Fibroblast of lung (primary cell): ENCODE measurements around the gene B9D1. TPM values are rescaled to one million over a fixed set of nuclear protein-coding genes. Genes with fewer than 3 reads are reported as not detected.

Source experiments
- DNase-seq, 2 donors: peaks; one replicate each; pipeline versions ENCODE4 v3.0.0 to v3.0.0-alpha.2; 2010; ENCODE audit warnings: low read depth in 2 of 2
- H2AFZ ChIP-seq: 2 replicates; pipeline ENCODE4 v1.5.1; 2012; ENCODE audit warnings: low read length, control low read depth, inconsistent platforms
- H3K27ac ChIP-seq: 2 replicates; pipeline ENCODE4 v1.5.1; 2011; ENCODE audit warnings: low read length, control low read depth; ENCODE audit not compliant: insufficient read depth
- H3K27me3 ChIP-seq: 2 replicates; pipeline ENCODE4 v1.5.1; 2011; ENCODE audit warnings: mild to moderate bottlenecking, low read length; ENCODE audit not compliant: control insufficient read depth, insufficient read depth
- H3K36me3 ChIP-seq: 2 replicates; pipeline ENCODE4 v1.5.1; 2011; ENCODE audit warnings: low read length; ENCODE audit not compliant: control insufficient read depth, insufficient read depth
- H3K4me1 ChIP-seq: 2 replicates; pipeline ENCODE4 v1.5.1; 2011; ENCODE audit warnings: low read length; ENCODE audit not compliant: control insufficient read depth, insufficient read depth; ENCODE audit errors: extremely low read depth
- H3K4me2 ChIP-seq: 2 replicates; pipeline ENCODE4 v1.5.1; 2011; ENCODE audit warnings: low read length, control low read depth; ENCODE audit not compliant: insufficient read depth; ENCODE audit errors: extremely low read depth
- H3K4me3 ChIP-seq, 4 experiments: fragments of 200-600 bp in 1 of 4; sonication (generic) in 1 of 4; replicated peaks in 1 of 4; 2 replicates each; pipeline ENCODE4 v1.5.1; 2011 to 2016; ENCODE audit warnings: low read length in 4 of 4, low read depth in 3 of 4, mild to moderate bottlenecking in 3 of 4, control low read depth in 2 of 4, inconsistent platforms in 1 of 4, mixed read lengths in 1 of 4; ENCODE audit not compliant: insufficient read depth in 1 of 4; ENCODE audit errors: control extremely low read depth in 1 of 4
- H3K79me2 ChIP-seq: 2 replicates; pipeline ENCODE4 v1.5.1; 2012; ENCODE audit warnings: mild to moderate bottlenecking, low read length, inconsistent platforms; ENCODE audit not compliant: control insufficient read depth, insufficient read depth
- H3K9ac ChIP-seq: 2 replicates; pipeline ENCODE4 v1.5.1; 2011; ENCODE audit warnings: mild to moderate bottlenecking, low read length, control low read depth; ENCODE audit not compliant: insufficient read depth
- H3K9me3 ChIP-seq: 2 replicates; pipeline ENCODE4 v1.5.1; 2012; ENCODE audit warnings: low read depth, low read length; ENCODE audit not compliant: control insufficient read depth, insufficient read depth
- H4K20me1 ChIP-seq: 2 replicates; pipeline ENCODE4 v1.5.1; 2011; ENCODE audit warnings: low read length; ENCODE audit not compliant: control insufficient read depth, insufficient read depth; ENCODE audit errors: extremely low read depth
- EZH2 ChIP-seq: IDR thresholded peaks from 2 replicates; pipeline ENCODE4 v1.5.1; 2012; ENCODE audit warnings: low read length, control low read depth, mild to moderate bottlenecking; ENCODE audit errors: missing control alignments
- polyA plus RNA-seq, 2 donors: library from polyadenylated mRNA; depleted of rRNA in 1 of 2; stranded (reverse) in 1 of 2; unstranded in 1 of 2; fragments of >200 nt; gene quantifications; 2 replicates each; pipeline ENCODE4 v1.2.1, GENCODE V29; 2011 to 2012; ENCODE audit warnings: missing spikeins in 1 of 2
- total RNA-seq: library from RNA; depleted of rRNA; stranded (reverse); fragments of >200 nt; gene quantifications from 2 replicates; pipeline ENCODE4 v1.2.1, GENCODE V29; 2014
- TF ChIP-seq, protein P1 (sequence below), 2 donors: IDR thresholded peaks in 1 of 2; conservative IDR thresholded peaks in 1 of 2; 1 replicate in 1 of 2; 2 replicates in 1 of 2; pipeline ENCODE4 v1.5.1; 2011 to 2012; ENCODE audit warnings: low read length in 2 of 2, control low read depth in 1 of 2, inconsistent platforms in 1 of 2, low read depth in 1 of 2, mild to moderate bottlenecking in 1 of 2

B9D1 gene
- total and polyA plus RNA-seq, 2 donors (not counting 1 experiment from before 2014, with no cell fraction given) = 35.7 to 38.5 TPM

DNA sequence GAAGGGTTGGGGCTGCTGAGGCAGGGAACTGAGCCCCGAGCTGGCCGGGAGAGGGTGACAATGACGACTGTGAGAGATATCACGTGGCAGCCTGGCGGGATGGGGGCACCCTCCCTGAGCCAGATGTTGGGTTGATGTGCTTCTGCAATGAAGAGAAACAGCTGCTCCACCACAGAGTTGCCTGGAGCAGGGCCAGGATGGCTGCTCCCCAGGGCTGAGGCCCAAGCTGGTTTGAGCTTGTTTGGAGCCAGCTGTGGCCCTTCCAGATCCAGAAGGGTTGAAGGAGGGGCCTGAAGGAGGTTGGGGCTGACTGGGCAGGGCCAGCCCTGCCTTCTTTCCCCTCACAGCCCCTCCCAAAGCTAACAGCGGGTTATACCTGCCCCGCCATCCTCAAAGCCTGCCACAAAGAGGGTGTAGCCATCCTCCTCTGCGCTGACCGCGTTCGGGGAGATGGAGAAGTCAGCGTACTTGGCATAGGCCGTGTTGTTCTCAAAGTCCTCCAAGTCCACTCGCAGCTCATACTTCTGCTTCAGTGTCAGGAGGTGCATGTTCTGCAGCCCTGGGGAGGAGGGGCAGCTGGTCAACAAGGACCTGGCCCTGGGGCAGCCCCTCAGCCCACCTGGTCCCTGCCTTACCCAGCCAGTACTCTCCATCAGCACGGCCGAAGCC lies 22.3 kb upstream of the B9D1 start:
- Histone ChIP-seq H3K4me2 (peak overlapping the region; percentile 52), H3K79me2 (peaks cover 7% of the 10 kb centered on the region), H4K20me1 (no peaks in the 10 kb centered on the region), H3K9me3 (no peaks in the 10 kb centered on the region), H3K27me3 (no peaks in the 10 kb centered on the region), H3K9ac (no peak overlapping the region), H3K4me3 (peak overlapping the region in 2 of 4 experiments; percentile 56 to 68), H3K27ac (peak overlapping the region; percentile 59), H2AFZ (no peak overlapping the region), H3K4me1 (peaks cover 52% of the 10 kb centered on the region), H3K36me3 (peaks cover 33% of the 10 kb centered on the region)
- DNase-seq = peak; percentile 70 to 99
- no peak for TF ChIP-seq EZH2
- TF ChIP-seq, protein P1, sequence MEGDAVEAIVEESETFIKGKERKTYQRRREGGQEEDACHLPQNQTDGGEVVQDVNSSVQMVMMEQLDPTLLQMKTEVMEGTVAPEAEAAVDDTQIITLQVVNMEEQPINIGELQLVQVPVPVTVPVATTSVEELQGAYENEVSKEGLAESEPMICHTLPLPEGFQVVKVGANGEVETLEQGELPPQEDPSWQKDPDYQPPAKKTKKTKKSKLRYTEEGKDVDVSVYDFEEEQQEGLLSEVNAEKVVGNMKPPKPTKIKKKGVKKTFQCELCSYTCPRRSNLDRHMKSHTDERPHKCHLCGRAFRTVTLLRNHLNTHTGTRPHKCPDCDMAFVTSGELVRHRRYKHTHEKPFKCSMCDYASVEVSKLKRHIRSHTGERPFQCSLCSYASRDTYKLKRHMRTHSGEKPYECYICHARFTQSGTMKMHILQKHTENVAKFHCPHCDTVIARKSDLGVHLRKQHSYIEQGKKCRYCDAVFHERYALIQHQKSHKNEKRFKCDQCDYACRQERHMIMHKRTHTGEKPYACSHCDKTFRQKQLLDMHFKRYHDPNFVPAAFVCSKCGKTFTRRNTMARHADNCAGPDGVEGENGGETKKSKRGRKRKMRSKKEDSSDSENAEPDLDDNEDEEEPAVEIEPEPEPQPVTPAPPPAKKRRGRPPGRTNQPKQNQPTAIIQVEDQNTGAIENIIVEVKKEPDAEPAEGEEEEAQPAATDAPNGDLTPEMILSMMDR (conservative IDR thresholded peaks at IDR 0.05 in 1 of 2, IDR thresholded peaks at IDR 0.05 in 1 of 2; ENCODE audit: low read depth in 1 of 2, low read length in 2 of 2) = no peak

DNA sequence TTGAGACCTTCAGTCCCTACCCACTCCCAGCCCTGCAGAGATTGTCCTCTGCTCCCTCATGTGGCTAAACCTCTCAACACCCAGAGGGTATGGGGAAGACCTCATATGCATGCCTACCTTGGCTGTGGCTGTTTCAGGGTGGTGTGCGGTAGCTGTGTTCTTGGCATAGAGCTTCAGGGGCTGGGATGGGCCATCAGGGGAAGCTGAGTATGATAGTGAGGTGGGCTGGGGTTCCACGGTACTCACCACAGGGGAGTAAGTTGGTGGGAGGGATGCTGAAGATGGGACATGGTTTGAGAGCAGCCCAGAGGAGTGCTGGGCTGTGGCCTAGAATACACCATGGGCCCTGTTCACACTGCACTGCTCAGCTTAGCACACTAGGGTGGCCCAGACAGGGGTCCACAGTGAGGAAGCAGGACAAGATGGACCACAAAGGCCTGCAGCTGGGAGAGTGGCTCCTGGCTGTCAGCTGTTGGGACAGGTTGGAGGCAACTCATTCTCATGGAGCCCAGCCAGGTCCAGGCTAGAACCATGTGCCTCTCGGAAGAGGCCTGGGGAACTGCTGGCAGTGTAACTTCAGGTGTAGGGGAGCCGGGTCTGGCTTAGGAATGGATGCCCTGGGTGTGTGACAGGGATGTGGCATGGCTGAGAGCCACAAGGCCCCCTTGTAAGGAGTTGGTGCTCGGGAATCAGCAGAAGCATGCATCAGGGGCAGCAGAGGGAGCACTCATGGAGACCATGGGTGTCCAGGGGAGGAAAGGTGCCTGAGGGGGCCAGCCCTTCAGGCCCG lies 21.4 kb upstream of the B9D1 start:
- Histone ChIP-seq H3K36me3 (peaks cover 38% of the 10 kb centered on the region), H3K9me3 (no peaks in the 10 kb centered on the region), H3K9ac (no peak overlapping the region), H4K20me1 (no peaks in the 10 kb centered on the region), H3K27me3 (no peaks in the 10 kb centered on the region), H3K27ac (peak overlapping the region; percentile 59), H3K4me2 (no peak overlapping the region), H2AFZ (no peak overlapping the region), H3K4me3 (peak overlapping the region in 1 of 4 experiments; percentile 68), H3K4me1 (peaks cover 56% of the 10 kb centered on the region), H3K79me2 (peaks cover 16% of the 10 kb centered on the region)
- peak in 1 of 2 donors; percentile 44 for DNase-seq
- TF ChIP-seq, protein P1 (conservative IDR thresholded peaks at IDR 0.05 in 1 of 2, IDR thresholded peaks at IDR 0.05 in 1 of 2; ENCODE audit: low read depth in 1 of 2, low read length in 2 of 2) = no peak
- TF ChIP-seq EZH2 = no peak

DNA sequence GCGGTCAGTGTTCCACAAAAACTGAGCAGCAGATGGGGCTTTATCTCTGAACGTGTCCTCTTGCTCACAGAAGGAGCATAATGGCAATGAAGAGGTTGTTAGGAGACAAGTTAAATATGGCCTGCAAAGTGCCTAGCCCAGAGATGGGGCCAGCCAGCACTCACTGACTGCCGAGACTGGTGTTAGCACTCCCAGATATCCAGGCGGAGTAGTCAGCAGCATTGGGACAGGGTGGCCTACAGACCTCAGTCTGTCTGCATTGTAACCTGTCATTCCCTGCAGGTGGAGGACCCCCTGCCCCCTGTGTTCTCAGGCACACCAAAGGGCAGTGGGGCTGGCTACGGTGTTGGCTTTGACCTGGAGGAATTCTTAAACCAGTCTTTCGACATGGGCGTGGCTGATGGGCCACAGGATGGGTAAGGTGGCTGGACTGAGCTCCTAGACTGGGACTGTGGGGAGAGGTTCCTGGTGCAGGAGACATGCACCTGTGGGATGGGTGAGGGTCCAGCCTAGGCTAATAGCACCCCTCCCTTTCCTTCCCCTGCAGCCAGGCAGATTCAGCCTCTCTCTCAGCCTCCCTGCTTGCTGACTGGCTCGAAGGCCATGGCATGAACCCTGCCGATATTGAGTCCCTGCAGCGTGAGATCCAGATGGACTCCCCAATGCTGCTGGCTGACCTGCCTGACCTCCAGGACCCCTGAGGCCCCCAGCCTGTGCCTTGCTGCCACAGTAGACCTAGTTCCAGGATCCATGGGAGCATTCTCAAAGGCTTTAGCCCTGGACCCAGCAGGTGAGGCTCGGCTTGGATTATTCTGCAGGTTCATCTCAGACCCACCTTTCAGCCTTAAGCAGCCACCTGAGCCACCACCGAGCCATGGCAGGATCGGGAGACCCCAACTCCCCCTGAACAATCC lies 20.3 kb upstream of the B9D1 start:
- Histone ChIP-seq H3K79me2 (peaks cover 20% of the 10 kb centered on the region), H2AFZ (no peak overlapping the region), H3K27ac (no peak overlapping the region), H3K4me2 (peak overlapping the region; percentile 26), H3K27me3 (no peaks in the 10 kb centered on the region), H4K20me1 (no peaks in the 10 kb centered on the region), H3K9me3 (no peaks in the 10 kb centered on the region), H3K4me3 (no peak overlapping the region), H3K36me3 (peaks cover 38% of the 10 kb centered on the region), H3K4me1 (peaks cover 47% of the 10 kb centered on the region), H3K9ac (no peak overlapping the region)
- TF ChIP-seq EZH2 = no peak
- TF ChIP-seq, protein P1 (conservative IDR thresholded peaks at IDR 0.05 in 1 of 2, IDR thresholded peaks at IDR 0.05 in 1 of 2; ENCODE audit: low read depth in 1 of 2, low read length in 2 of 2) = no peak
- DNase-seq = no peak
